Endodermal cell (in vitro differentiated cells): ENCODE measurements around the gene GPR162. TPM values are rescaled to one million over a fixed set of nuclear protein-coding genes. Genes with fewer than 3 reads are reported as not detected.
A peak's percentile ranks its signal among the peaks of the same experiment; 100 is the strongest.

Experiments used
- DNase-seq: peaks from one replicate; pipeline ENCODE4 v3.0.0-alpha.2; 2017
- H3K27ac ChIP-seq: 2 replicates; pipeline ENCODE4 v1.5.1; 2013; ENCODE audit warnings: mild to moderate bottlenecking, low read depth, low read length, moderate library complexity
- H3K27me3 ChIP-seq: 2 replicates; pipeline ENCODE4 v1.6.1; 2013; ENCODE audit warnings: mild to moderate bottlenecking, low read length, moderate library complexity; ENCODE audit not compliant: insufficient read depth, control insufficient read depth, poor library complexity, severe bottlenecking
- H3K36me3 ChIP-seq: 2 replicates; pipeline ENCODE4 v1.7.0; 2013; ENCODE audit warnings: mild to moderate bottlenecking, low read length, moderate library complexity; ENCODE audit not compliant: control insufficient read depth, insufficient read depth
- H3K4me1 ChIP-seq: one replicate; pipeline ENCODE4 v1.7.0; 2013; ENCODE audit warnings: low read length; ENCODE audit not compliant: control insufficient read depth, insufficient read depth
- H3K4me3 ChIP-seq: 2 replicates; pipeline ENCODE4 v1.5.1; 2013; ENCODE audit warnings: mild to moderate bottlenecking, low read length, moderate library complexity
- H3K9ac ChIP-seq: 2 replicates; pipeline ENCODE4 v1.6.1; 2013; ENCODE audit warnings: mild to moderate bottlenecking, low read length, moderate library complexity; ENCODE audit not compliant: poor library complexity, severe bottlenecking; ENCODE audit errors: extremely low read depth
- H3K9me3 ChIP-seq: 2 replicates; pipeline ENCODE4 v1.6.1; 2013; ENCODE audit warnings: mild to moderate bottlenecking, low read length, moderate library complexity; ENCODE audit not compliant: control insufficient read depth
- H3K27ac Mint-ChIP-seq: 2 replicates; pipeline ENCODE4 v1.8.0; 2020; ENCODE audit warnings: mixed read lengths
- H3K27me3 Mint-ChIP-seq: 2 replicates; pipeline ENCODE4 v1.8.0; 2021; ENCODE audit warnings: mild to moderate bottlenecking, mixed read lengths; ENCODE audit not compliant: insufficient read depth
- H3K36me3 Mint-ChIP-seq: 2 replicates; pipeline ENCODE4 v1.8.0; 2020; ENCODE audit warnings: low read depth, mixed read lengths
- H3K4me1 Mint-ChIP-seq: 2 replicates; pipeline ENCODE4 v1.8.0; 2020; ENCODE audit warnings: mixed read lengths
- H3K4me3 Mint-ChIP-seq: 2 replicates; pipeline ENCODE4 v1.8.0; 2020; ENCODE audit warnings: mild to moderate bottlenecking, moderate library complexity, mixed read lengths
- H3K9me3 Mint-ChIP-seq: 2 replicates; pipeline ENCODE4 v1.8.0; 2020; ENCODE audit warnings: mild to moderate bottlenecking, mixed read lengths
- CTCF ChIP-seq: fragments of 200-600 bp; sonication (generic); conservative IDR thresholded peaks from 2 replicates; pipeline ENCODE4 v1.5.0; 2021; ENCODE audit warnings: antibody characterized with exemption, mild to moderate bottlenecking
- WGBS, 2 experiments: methylation state at CpG; one replicate each; pipeline versions ENCODE4 v1.1.5 to v1.1.7; 2013; ENCODE audit warnings: missing lambda C conversion rate in 2 of 2, mixed read lengths in 1 of 2; ENCODE audit not compliant: insufficient coverage in 1 of 2, insufficient read length in 1 of 2; 5-methylcytosine and 5-hydroxymethylcytosine counted together
- total RNA-seq, 2 donors: library from RNA; stranded (reverse); fragmentation: NEBNext Ultra II Directional in 1 of 2; extraction: Animal tissue kit (Norgen Biotek cat#: 25700) in 1 of 2; gene quantifications; 2 replicates in 1 of 2; 3 replicates in 1 of 2; pipeline ENCODE4 v1.2.1, GENCODE V29; 2021

The GPR162 gene
- total RNA-seq, 2 donors from 2014 or later, result 14.7 to 15.0 TPM

GRCh38 chr12:6845395-6845794 lies 23.8 kb downstream of the GPR162 start:
- H3K9me3 ChIP-seq, result no peaks in the 10 kb centered on the region
- H3K4me3 Mint-ChIP-seq, result no peak overlapping the region
- no peak for DNase-seq
- no peak for TF ChIP-seq CTCF
- H3K27me3 ChIP-seq, result no peaks in the 10 kb centered on the region
- WGBS, 2 experiments, result 92 to 93% methylated on average over 9 to 17 of the region's 17 CpGs
- H3K36me3 Mint-ChIP-seq, result peaks cover 50% of the 10 kb centered on the region
- peaks cover 30% of the 10 kb centered on the region for H3K4me1 Mint-ChIP-seq
- no peak overlapping the region for H3K9ac ChIP-seq
- H3K27ac ChIP-seq, result no peak overlapping the region
- peaks cover 63% of the 10 kb centered on the region for H3K36me3 ChIP-seq
- no peak overlapping the region for H3K27ac Mint-ChIP-seq
- H3K27me3 Mint-ChIP-seq, result peaks cover 2% of the 10 kb centered on the region
- no peaks in the 10 kb centered on the region for H3K4me1 ChIP-seq
- no peaks in the 10 kb centered on the region for H3K9me3 Mint-ChIP-seq
- no peak overlapping the region for H3K4me3 ChIP-seq

DNA sequence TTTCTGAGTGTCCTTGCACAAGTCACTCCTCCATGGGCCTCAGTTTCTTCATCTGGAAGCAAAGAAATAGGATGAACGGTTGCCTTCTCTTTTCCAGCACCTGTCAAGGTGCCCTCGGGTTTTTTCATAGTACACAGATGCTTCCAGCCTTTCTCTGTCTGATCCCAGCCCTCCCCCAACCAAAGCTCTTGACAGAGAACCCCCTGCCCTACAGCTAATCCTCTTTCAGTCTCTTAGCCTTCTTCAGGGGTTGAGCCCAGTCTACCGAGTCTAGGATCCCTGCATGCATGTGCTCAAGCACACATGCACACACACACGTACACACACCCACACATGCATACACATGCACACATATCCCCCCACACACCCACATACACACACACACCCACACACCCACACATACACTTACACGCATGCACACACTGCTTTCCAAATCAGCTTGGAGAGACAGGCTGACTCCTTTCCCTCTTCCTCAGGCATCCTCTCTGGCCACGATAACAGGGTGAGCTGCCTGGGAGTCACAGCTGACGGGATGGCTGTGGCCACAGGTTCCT lies 24.8 kb downstream of the GPR162 start:
- WGBS, 2 experiments, result 88 to 93% methylated on average over 3 to 7 of the region's 7 CpGs
- no peak for TF ChIP-seq CTCF
- Histone ChIP-seq H3K36me3 (peaks cover 63% of the 10 kb centered on the region), H3K9me3 (no peaks in the 10 kb centered on the region), H3K4me1 (no peaks in the 10 kb centered on the region), H3K27me3 (no peaks in the 10 kb centered on the region), H3K27ac (no peak overlapping the region), H3K4me3 (no peak overlapping the region), H3K9ac (no peak overlapping the region)
- H3K4me3 Mint-ChIP-seq, result no peak overlapping the region
- peaks cover 30% of the 10 kb centered on the region for H3K4me1 Mint-ChIP-seq
- H3K27ac Mint-ChIP-seq, result peak overlapping the region; percentile 1
- H3K36me3 Mint-ChIP-seq, result peaks cover 50% of the 10 kb centered on the region
- H3K9me3 Mint-ChIP-seq, result no peaks in the 10 kb centered on the region
- H3K27me3 Mint-ChIP-seq, result peaks cover 2% of the 10 kb centered on the region
- no peak for DNase-seq

- Histone ChIP-seq H3K9me3 (no peaks in the 10 kb centered on the region), H3K4me1 (no peaks in the 10 kb centered on the region), H3K9ac (no peak overlapping the region), H3K36me3 (peaks cover 58% of the 10 kb centered on the region), H3K27me3 (no peaks in the 10 kb centered on the region), H3K4me3 (no peak overlapping the region), H3K27ac (no peak overlapping the region)
- DNase-seq, result no peak
- no peak for TF ChIP-seq CTCF
- 90 to 100% methylated on average over 1 to 2 of the region's 2 CpGs for WGBS, 2 experiments
- Mint-ChIP-seq H3K36me3 (peaks cover 50% of the 10 kb centered on the region), H3K27ac (no peak overlapping the region), H3K4me1 (peaks cover 21% of the 10 kb centered on the region), H3K9me3 (no peaks in the 10 kb centered on the region), H3K4me3 (no peak overlapping the region), H3K27me3 (peaks cover 2% of the 10 kb centered on the region)
Measured at GRCh38 chr12:6847676-6848075, 26.1 kb downstream of the GPR162 start.
